Spleen (tissue), 11 donors: ENCODE results near the gene SMOC1. TPM values are rescaled to one million over a fixed set of nuclear protein-coding genes. Genes with fewer than 3 reads are reported as not detected.

Experiments
- DNase-seq: peaks from one replicate; pipeline ENCODE4 v3.0.0-alpha.2; 2020
- H3K27ac ChIP-seq, 8 donors: fragments of 200-600 bp; sonication (generic) in 7 of 8; 1 replicate in 4 of 8; 2 replicates in 4 of 8; pipeline versions ENCODE4 v1.5.0 to v1.8.0; 2016 to 2021; ENCODE audit warnings: inconsistent platforms in 4 of 8, mild to moderate bottlenecking in 4 of 8, moderate library complexity in 1 of 8
- H3K27me3 ChIP-seq, 7 donors: fragments of 200-600 bp; sonication (generic) in 6 of 7; replicated peaks in 1 of 7; 1 replicate in 4 of 7; 2 replicates in 3 of 7; pipeline versions ENCODE4 v1.5.0 to v1.8.0; 2016 to 2021; ENCODE audit warnings: inconsistent platforms in 3 of 7, mild to moderate bottlenecking in 1 of 7
- H3K36me3 ChIP-seq, 6 donors: fragments of 200-600 bp; sonication (generic) in 5 of 6; 1 replicate in 4 of 6; 2 replicates in 2 of 6; pipeline versions ENCODE4 v1.5.0 to v1.8.0; 2016 to 2021; ENCODE audit warnings: inconsistent platforms in 2 of 6
- H3K4me1 ChIP-seq, 6 donors: fragments of 200-600 bp; sonication (generic) in 5 of 6; 1 replicate in 3 of 6; 2 replicates in 3 of 6; pipeline versions ENCODE4 v1.5.0 to v1.8.0; 2016 to 2021; ENCODE audit warnings: inconsistent platforms in 3 of 6
- H3K4me3 ChIP-seq, 8 donors: fragments of 200-600 bp; sonication (generic) in 7 of 8; 1 replicate in 4 of 8; 2 replicates in 4 of 8; pipeline versions ENCODE4 v1.5.0 to v1.8.0; 2016 to 2021; ENCODE audit warnings: inconsistent platforms in 4 of 8, mild to moderate bottlenecking in 4 of 8, moderate library complexity in 2 of 8
- H3K9me3 ChIP-seq, 8 donors: fragments of 200-600 bp; sonication (generic) in 7 of 8; 1 replicate in 4 of 8; 2 replicates in 4 of 8; pipeline versions ENCODE4 v1.5.0 to v1.8.0; 2016 to 2021; ENCODE audit warnings: inconsistent platforms in 4 of 8
- POLR2A ChIP-seq, 3 donors: fragments of 450-650 bp; IDR thresholded peaks; one replicate each; pipeline ENCODE4 v1.5.1; 2017; ENCODE audit warnings: antibody characterized with exemption in 3 of 3, mild to moderate bottlenecking in 1 of 3
- POLR2AphosphoS5 ChIP-seq, 3 donors: sonication (generic); formaldehyde crosslinking; IDR thresholded peaks; one replicate each; pipeline ENCODE4 v1.5.1; 2017; ENCODE audit warnings: antibody characterized with exemption in 3 of 3
- WGBS, 5 donors: extraction: QIAGEN DNeasy Blood & Tissue Kit in 3 of 5; methylation state at CpG; one replicate each; pipeline versions ENCODE4 v1.1.5 to v1.1.7; 2013 to 2018; 5-methylcytosine and 5-hydroxymethylcytosine counted together
- intact Hi-C: fragments of 100-400 bp; cut with DNase I; formaldehyde crosslinking; loops from one replicate; pipeline ENCODE4 v1.15.0; 2023; ENCODE audit warnings: low total_unique reads
- polyA plus RNA-seq, 3 donors: library from polyadenylated mRNA; stranded (reverse); fragments of 200-250 nt; gene quantifications; one replicate each; pipeline ENCODE4 v1.2.1, GENCODE V29; 2013
- total RNA-seq, 7 donors: library from RNA; depleted of rRNA in 3 of 7; stranded (reverse); fragments of >200 nt in 3 of 7; fragmentation: NEBNext Ultra II Directional in 4 of 7; extraction: Animal tissue kit (Norgen Biotek cat#: 25700) in 4 of 7; gene quantifications; one replicate each; pipeline versions ENCODE4 v1.1.0 to v1.2.1, GENCODE V29; 2016 to 2021
- TF ChIP-seq, protein P1 (sequence below), 11 experiments: fragments of 200-600 bp in 7 of 11; fragments of 450-650 bp in 4 of 11; sonication (generic) in 4 of 11; IDR thresholded peaks in 8 of 11; conservative IDR thresholded peaks in 3 of 11; 1 replicate in 7 of 11; 2 replicates in 4 of 11; pipeline versions ENCODE4 v1.4.0 to v1.8.0; 2016 to 2021; ENCODE audit warnings: antibody characterized with exemption in 11 of 11, inconsistent platforms in 4 of 11, mild to moderate bottlenecking in 1 of 11
- donor health status: healthy with polysubstance abuse.
- donor health status: DM: no; HTN: no; CAD: no; lungs with moderate emphysema.
- donor health status: DM: no; HTN: no; CAD: no.
- donor health status: Bipolar disorder and iron deficiency.
- donor health status: healthy.
- donor health status: DM: no; HTN: no; CAD: no.
- donor health status: DM: yes; HTN: yes; CAD: no.

Gene SMOC1
- total and polyA plus RNA-seq, 10 donors: 6.1 to 108 (median 29.6) TPM

DNA sequence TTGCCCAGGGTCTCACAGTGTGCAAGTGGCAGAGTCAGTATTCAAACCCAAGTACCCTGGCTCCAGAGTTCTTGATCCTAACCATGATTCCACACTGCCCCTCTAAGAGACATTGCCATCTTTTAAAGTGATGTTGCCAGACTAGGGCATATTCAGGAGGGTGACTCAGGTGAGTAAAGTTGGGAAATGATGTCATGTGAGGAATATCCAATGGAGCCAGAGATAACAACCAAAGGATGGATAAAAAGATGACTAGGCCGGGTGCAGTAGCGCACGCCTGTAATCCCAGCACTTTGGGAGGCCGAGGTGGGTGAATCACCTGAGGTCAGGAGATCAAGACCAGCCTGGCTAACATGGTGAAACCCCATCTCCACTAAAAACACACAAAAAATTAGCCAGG lies 85.6 kb downstream of the SMOC1 start:
- 90 to 98% (median 96%) methylated on average over 4 of the region's 4 CpGs for WGBS, 5 donors
- Histone ChIP-seq H3K36me3 (no peaks in the 10 kb centered on the region), H3K27me3 (peaks cover 0 to 12% (median 0%) of the 10 kb centered on the region in 7 donors), H3K27ac (no peak overlapping the region), H3K9me3 (no peaks in the 10 kb centered on the region), H3K4me3 (no peak overlapping the region), H3K4me1 (no peaks in the 10 kb centered on the region)
- intact Hi-C loops: no loop called here
- no peak for DNase-seq
- TF ChIP-seq POLR2A (IDR thresholded peaks at IDR 0.05) (no peak), POLR2AphosphoS5 (IDR thresholded peaks at IDR 0.05) (no peak)

DNA sequence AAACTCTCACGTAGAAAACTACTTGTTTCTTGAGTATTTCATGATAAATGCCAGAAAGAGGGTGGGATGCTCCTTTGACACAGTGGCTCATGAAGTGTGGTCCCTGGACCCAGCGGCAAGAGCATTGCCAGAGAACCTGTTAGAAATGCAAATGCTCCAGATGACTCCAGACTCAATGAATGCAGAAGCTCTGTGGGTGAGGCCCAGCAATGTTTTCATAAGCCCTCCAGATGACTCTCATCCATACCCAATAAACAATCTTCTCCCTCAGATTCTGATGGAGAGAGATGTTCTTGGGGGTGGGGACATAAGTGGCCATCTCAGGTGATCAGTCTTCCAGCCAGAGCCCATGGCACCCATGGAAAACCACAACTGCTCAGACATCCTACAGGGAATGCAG lies 88.9 kb downstream of the SMOC1 start:
- Histone ChIP-seq H3K4me3 (no peak overlapping the region), H3K9me3 (no peaks in the 10 kb centered on the region), H3K27me3 (peaks cover 0 to 9% (median 0%) of the 10 kb centered on the region in 7 donors), H3K36me3 (no peaks in the 10 kb centered on the region), H3K4me1 (no peaks in the 10 kb centered on the region), H3K27ac (no peak overlapping the region)
- intact Hi-C loops: no loop called here
- no peak for DNase-seq
- TF ChIP-seq POLR2AphosphoS5 (IDR thresholded peaks at IDR 0.05): no peak
- no peak for TF ChIP-seq POLR2A (IDR thresholded peaks at IDR 0.05)
- TF ChIP-seq, protein P1, sequence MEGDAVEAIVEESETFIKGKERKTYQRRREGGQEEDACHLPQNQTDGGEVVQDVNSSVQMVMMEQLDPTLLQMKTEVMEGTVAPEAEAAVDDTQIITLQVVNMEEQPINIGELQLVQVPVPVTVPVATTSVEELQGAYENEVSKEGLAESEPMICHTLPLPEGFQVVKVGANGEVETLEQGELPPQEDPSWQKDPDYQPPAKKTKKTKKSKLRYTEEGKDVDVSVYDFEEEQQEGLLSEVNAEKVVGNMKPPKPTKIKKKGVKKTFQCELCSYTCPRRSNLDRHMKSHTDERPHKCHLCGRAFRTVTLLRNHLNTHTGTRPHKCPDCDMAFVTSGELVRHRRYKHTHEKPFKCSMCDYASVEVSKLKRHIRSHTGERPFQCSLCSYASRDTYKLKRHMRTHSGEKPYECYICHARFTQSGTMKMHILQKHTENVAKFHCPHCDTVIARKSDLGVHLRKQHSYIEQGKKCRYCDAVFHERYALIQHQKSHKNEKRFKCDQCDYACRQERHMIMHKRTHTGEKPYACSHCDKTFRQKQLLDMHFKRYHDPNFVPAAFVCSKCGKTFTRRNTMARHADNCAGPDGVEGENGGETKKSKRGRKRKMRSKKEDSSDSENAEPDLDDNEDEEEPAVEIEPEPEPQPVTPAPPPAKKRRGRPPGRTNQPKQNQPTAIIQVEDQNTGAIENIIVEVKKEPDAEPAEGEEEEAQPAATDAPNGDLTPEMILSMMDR (IDR thresholded peaks at IDR 0.05 in 8 of 11, conservative IDR thresholded peaks at IDR 0.05 in 3 of 11): no peak
- 73 to 89% (median 81%) methylated on average over 2 of the region's 2 CpGs for WGBS, 5 donors

DNA sequence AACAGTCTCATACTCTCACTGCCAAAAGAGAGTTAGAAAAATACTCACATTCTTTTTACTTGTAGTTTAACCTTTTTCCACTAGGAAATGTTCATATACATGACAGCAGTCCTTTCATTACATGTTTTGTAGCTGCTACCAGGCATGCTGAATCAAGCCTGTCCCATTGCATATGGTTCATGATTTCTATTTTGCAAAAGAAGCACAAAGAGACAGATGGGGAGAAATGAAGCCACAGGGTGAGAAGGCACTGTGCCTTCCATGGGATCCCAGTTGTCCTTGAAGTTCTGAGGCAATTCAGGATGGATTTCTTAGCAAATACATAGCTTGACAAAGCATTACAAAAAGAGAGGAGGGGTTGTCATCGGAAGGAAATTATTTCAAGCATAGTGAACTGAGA lies 89.5 kb downstream of the SMOC1 start:
- no peak for DNase-seq
- TF ChIP-seq POLR2A (IDR thresholded peaks at IDR 0.05) (no peak), POLR2AphosphoS5 (IDR thresholded peaks at IDR 0.05) (no peak)
- TF ChIP-seq, protein P1 (IDR thresholded peaks at IDR 0.05 in 8 of 11, conservative IDR thresholded peaks at IDR 0.05 in 3 of 11): no peak
- peaks cover 0 to 5% (median 0%) of the 10 kb centered on the region in 7 donors for H3K27me3 ChIP-seq
- intact Hi-C loops: no loop called here
- no peak overlapping the region for H3K27ac ChIP-seq
- no peaks in the 10 kb centered on the region for H3K9me3 ChIP-seq
- no peaks in the 10 kb centered on the region for H3K4me1 ChIP-seq
- H3K4me3 ChIP-seq: no peak overlapping the region
- no peaks in the 10 kb centered on the region for H3K36me3 ChIP-seq
- WGBS, 5 donors: 92 to 97% (median 93%) methylated on average over 1 of the region's 1 CpG

DNA sequence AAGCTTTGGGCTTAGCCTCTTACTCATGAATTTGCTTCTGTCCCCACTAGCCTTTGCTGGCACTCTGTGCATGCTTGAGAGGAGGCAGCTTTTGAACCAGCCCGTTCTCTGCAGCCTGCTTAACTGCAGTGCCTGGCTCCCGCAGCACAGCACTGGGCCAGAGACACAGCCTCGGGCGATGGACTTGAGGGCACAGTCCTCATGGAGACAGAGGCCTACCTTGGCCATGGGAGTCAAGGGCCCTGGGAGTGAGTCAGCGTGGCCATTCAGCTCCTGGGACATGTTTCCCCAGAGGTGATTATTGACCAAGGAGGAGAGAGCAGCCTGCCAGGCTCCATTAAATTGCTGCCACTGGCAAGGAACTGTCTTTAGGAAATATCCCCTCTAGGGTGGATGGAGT lies 93.5 kb downstream of the SMOC1 start:
- no peaks in the 10 kb centered on the region for H3K27me3 ChIP-seq
- WGBS, 5 donors: 89 to 96% (median 90%) methylated on average over 3 to 5 of the region's 5 CpGs
- DNase-seq: no peak
- no peaks in the 10 kb centered on the region for H3K36me3 ChIP-seq
- H3K4me3 ChIP-seq: no peak overlapping the region
- no peaks in the 10 kb centered on the region for H3K9me3 ChIP-seq
- no peaks in the 10 kb centered on the region for H3K4me1 ChIP-seq
- TF ChIP-seq POLR2A (IDR thresholded peaks at IDR 0.05) (no peak), POLR2AphosphoS5 (IDR thresholded peaks at IDR 0.05) (no peak)
- TF ChIP-seq, protein P1 (IDR thresholded peaks at IDR 0.05 in 8 of 11, conservative IDR thresholded peaks at IDR 0.05 in 3 of 11): no peak
- intact Hi-C loops: no loop called here
- H3K27ac ChIP-seq: no peak overlapping the region

DNA sequence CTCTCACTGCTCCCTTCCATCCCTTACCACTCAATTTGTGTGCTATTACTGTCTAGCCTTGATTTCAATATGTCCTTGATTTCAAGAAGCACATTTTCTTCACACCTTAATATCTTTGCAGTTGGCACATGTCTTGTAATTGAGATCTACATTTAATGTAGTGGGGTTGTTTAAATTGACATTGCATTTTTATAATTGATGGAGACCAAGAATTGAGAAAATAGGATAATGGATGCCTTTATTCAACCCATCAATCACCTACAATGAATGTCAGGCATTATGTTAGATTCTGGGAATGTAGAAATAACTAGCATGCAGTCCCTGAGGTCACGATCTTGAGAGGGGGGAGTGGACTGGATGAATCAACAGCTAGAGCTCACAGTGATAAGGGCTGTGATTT lies 94.6 kb downstream of the SMOC1 start:
- WGBS, 5 donors: 76 to 83% (median 79%) methylated on average over 1 of the region's 1 CpG
- H3K9me3 ChIP-seq: no peaks in the 10 kb centered on the region
- H3K36me3 ChIP-seq: peaks cover 0 to under 1% (median 0%) of the 10 kb centered on the region in 6 donors
- intact Hi-C loops: no loop called here
- DNase-seq: no peak
- H3K4me3 ChIP-seq: no peak overlapping the region
- no peaks in the 10 kb centered on the region for H3K4me1 ChIP-seq
- TF ChIP-seq POLR2A (IDR thresholded peaks at IDR 0.05): no peak
- TF ChIP-seq, protein P1 (IDR thresholded peaks at IDR 0.05 in 8 of 11, conservative IDR thresholded peaks at IDR 0.05 in 3 of 11): no peak
- no peak for TF ChIP-seq POLR2AphosphoS5 (IDR thresholded peaks at IDR 0.05)
- H3K27me3 ChIP-seq: no peaks in the 10 kb centered on the region
- no peak overlapping the region for H3K27ac ChIP-seq
